Stimulated activated naive CD8-positive, alpha-beta T cell treated with anti-CD3 and anti-CD28 coated beads, Interleukin-15, amount 100 ng/mL, for 72 hours (primary cell): ENCODE data around the gene CXCL11.
A peak's percentile ranks its signal among the peaks of the same experiment; 100 is the strongest.

ENCODE experiments used
- ATAC-seq: fragments of 150-1000 bp; cut with Tn5 transposase; 2 replicates; pipeline ENCODE4 v1.10.0; 2021; ENCODE audit warnings: mild to moderate bottlenecking, moderate library complexity
- DNase-seq, 2 donors: peaks; one replicate each; pipeline ENCODE4 v3.0.0; 2021 to 2022
- H3K27ac Mint-ChIP-seq, 2 donors: one replicate each; pipeline ENCODE4 v1.8.0; 2022; ENCODE audit warnings: mild to moderate bottlenecking in 2 of 2, mixed read lengths in 2 of 2, moderate library complexity in 2 of 2
- H3K27me3 Mint-ChIP-seq: one replicate; pipeline ENCODE4 v1.8.0; 2022; ENCODE audit warnings: mixed read lengths
- H3K4me1 Mint-ChIP-seq: one replicate; pipeline ENCODE4 v1.8.0; 2022; ENCODE audit warnings: mild to moderate bottlenecking, mixed read lengths
- H3K4me3 Mint-ChIP-seq, 2 donors: one replicate each; pipeline ENCODE4 v1.8.0; 2022; ENCODE audit warnings: mild to moderate bottlenecking in 2 of 2, mixed read lengths in 2 of 2, moderate library complexity in 1 of 2
- H3K9me3 Mint-ChIP-seq, 2 donors: one replicate each; pipeline ENCODE4 v1.8.0; 2022; ENCODE audit warnings: mixed read lengths in 2 of 2

CXCL11 gene

DNA sequence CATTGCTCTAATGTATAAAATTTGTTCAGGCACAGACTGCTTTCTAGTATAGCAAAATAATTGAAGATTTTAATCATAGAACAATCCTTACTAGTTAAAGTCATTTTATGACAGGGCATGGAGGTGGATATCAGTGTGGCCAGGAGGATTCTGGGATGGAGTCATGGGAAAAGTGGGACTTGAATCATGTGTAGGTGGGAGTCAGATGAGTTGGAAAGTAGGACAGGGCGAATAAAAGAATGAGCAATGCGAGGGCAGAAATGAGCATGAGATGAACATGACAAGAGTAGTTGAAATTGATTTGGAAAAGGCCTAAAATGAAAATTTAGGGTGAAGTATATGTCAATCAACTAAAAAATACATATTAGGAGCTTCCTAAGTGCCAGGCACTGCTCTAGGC is 37.9 kb downstream of the CXCL11 start:
- Mint-ChIP-seq H3K27ac (no peak overlapping the region), H3K4me1 (no peaks in the 10 kb centered on the region), H3K9me3 (no peaks in the 10 kb centered on the region), H3K4me3 (no peak overlapping the region), H3K27me3 (peaks cover 10% of the 10 kb centered on the region)
- ATAC-seq (no peak), DNase-seq (no peak)

DNA sequence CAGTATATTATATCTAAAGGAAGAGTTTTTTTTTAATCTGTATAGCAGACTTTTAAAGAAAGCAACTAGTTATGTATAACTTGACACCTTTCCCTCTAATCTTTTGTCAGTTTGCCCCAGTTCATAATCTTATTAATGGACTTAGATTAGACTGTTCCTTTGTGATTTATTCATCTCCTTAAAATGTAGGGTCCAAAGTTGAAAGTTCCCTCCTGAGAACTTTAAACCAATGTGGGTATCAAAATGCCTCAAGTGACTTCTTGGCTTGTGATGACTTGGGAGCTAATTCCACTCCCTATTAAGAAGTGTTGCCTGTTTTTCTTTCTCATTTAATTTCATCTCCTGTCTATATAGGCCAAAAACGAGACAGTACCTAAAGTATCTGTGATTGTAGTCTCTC is 38.8 kb downstream of the CXCL11 start:
- DNase-seq = no peak
- H3K4me3 Mint-ChIP-seq = no peak overlapping the region
- H3K4me1 Mint-ChIP-seq = no peaks in the 10 kb centered on the region
- H3K27ac Mint-ChIP-seq = no peak overlapping the region
- H3K27me3 Mint-ChIP-seq = peaks cover 10% of the 10 kb centered on the region
- H3K9me3 Mint-ChIP-seq = no peaks in the 10 kb centered on the region
- ATAC-seq = no peak

- Mint-ChIP-seq H3K27ac (no peak overlapping the region), H3K4me1 (peaks cover 6% of the 10 kb centered on the region), H3K4me3 (no peak overlapping the region), H3K27me3 (peaks cover 10% of the 10 kb centered on the region), H3K9me3 (no peaks in the 10 kb centered on the region)
- no peak for ATAC-seq
- DNase-seq = no peak
Observed at GRCh38 chr4:75995727-75996126, 40.1 kb downstream of the CXCL11 start.

- H3K4me3 Mint-ChIP-seq = no peak overlapping the region
- peaks cover 6% of the 10 kb centered on the region for H3K4me1 Mint-ChIP-seq
- H3K9me3 Mint-ChIP-seq = peaks cover 0 to 8% of the 10 kb centered on the region in 2 donors
- DNase-seq (no peak), ATAC-seq (no peak)
- peaks cover 10% of the 10 kb centered on the region for H3K27me3 Mint-ChIP-seq
- no peak overlapping the region for H3K27ac Mint-ChIP-seq
Observed at GRCh38 chr4:75992462-75992861, 43.4 kb downstream of the CXCL11 start.

- Mint-ChIP-seq H3K4me3 (peak overlapping the region; percentile 90), H3K27me3 (peaks cover 9% of the 10 kb centered on the region), H3K27ac (peak overlapping the region; percentile 93 to 95), H3K9me3 (peaks cover 0 to 8% of the 10 kb centered on the region in 2 donors), H3K4me1 (peaks cover 6% of the 10 kb centered on the region)
- no peak for DNase-seq
- ATAC-seq = no peak
Observed at GRCh38 chr4:75989846-75990528, 45.9 kb downstream of the CXCL11 start.

GRCh38 chr4:75985116-75985515 is 50.8 kb downstream of the CXCL11 start:
- ATAC-seq (no peak), DNase-seq (no peak)
- no peaks in the 10 kb centered on the region for H3K4me1 Mint-ChIP-seq
- H3K4me3 Mint-ChIP-seq = no peak overlapping the region
- peaks cover 0 to 8% of the 10 kb centered on the region in 2 donors for H3K9me3 Mint-ChIP-seq
- H3K27ac Mint-ChIP-seq = no peak overlapping the region
- no peaks in the 10 kb centered on the region for H3K27me3 Mint-ChIP-seq
